SKM-1 treated with dmso at 0.1 percent for 144 hours (cell line): Measurements from ENCODE around the gene SLC7A6OS.

Experiments
- DNase-seq: peaks from one replicate; lab custom pipeline; 2025; ENCODE audit not compliant: unreplicated experiment; lab: John Stamatoyannopoulos, UW

Gene SLC7A6OS

DNA sequence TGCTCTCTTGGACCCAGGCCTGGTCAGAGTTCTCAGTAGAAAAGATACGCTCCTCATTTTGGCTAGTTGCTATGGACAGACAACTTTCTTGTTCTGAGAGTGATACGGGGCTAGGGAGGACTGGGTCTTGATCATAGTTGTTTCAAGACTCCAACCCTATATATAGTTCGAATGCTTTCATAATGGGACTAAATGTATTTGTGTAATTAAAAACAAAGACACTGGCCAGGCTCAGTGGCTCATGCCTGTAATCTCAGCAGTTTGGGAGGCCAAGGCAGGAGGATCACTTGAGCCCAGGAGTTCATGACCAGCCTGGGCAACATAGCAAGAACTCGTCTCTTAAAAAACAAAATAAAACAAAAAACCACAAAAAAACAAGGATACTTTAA, 28.7 kb downstream of the SLC7A6OS start:
- no peak for DNase-seq

DNA sequence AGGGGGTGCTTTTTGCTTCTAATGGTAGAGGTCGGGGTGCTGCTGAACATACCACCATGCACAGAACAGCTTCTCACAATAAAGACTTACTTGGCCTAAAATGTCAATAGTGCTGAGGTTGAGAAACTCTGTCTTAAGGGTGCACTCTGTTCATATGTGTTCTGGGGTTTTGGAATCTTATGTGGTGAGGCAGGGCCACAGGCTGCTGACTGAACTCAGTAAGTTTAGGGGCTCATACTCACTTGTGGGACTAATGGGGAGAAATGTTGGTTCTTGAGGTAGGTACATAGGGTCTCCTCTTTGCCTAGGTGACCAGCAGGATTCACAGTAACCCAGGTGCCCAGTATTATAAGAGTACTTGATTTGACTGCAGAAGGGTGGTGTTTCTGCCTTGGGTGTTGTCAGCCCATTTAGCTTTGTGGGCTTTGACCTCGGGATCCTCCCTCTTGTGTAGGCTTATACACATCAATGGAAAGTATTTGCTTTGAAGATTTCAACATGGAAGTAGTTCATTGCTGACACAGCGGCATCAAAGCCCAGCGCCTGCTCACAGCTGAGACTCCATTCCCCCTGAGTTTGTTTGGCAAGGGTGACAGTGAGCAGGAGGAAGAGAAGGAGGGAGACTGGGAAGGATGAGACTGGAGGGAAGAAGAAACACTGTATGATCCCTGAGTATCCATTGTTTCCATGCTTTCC, 29.2 kb downstream of the SLC7A6OS start:
- no peak for DNase-seq

DNA sequence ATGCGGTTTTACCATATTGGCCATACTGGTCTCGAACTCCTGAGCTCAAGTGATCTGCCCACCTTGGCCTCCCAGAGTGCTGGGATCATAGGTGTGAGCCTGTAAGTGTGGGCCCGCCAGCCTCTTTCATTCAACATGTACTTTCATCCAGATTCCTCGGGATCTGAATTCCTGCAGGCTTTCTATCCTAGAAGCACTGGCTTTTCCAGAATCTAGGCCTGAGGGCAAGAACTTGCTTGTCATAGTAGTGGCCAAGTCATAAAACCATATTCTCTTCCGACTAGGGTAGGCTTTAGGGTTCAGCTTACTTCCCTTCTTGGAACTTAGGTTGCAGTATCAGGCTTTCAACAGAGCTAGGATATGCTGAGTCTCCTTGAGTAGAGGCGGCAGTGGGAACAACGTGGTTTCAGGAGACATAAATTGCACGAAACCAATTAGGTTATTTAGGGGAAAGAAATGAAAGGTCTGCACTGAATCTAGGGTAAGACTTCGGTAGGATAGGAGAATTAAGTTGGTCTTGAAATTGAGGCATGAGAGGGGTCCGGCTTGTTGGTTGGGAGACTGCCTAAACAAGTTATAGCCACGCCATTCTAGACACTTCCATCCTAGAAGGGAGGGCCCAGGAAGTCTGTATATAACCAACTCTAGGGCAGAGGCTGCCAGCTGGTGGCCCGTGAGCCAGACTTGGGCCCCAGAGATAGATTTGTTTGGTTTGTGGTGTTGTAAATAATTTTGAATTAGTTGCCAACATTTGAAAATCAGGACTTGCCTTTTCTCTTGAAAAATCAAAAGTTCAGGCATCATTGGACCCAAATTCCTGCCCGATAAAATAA, 30.8 kb downstream of the SLC7A6OS start:
- no peak for DNase-seq

DNA sequence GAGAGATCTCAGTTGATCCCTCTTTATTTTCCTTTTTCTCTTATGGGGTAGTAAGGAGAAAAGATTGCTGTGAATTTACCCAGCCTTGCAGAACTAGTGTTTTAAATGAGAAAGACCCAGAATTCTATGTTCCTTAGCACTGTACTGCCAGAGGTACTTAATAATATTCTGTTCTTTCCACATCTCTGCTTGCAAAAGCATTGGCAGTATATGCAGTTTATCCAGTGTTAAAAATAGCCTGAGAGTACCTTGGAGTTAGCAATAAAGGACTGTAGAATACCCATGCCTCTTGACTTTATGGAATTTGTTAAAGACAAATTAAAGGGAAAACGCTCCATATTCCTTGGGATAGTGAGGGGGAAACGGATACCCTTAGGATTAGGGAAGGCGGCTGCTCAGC, 34.5 kb downstream of the SLC7A6OS start:
- no peak for DNase-seq

DNA sequence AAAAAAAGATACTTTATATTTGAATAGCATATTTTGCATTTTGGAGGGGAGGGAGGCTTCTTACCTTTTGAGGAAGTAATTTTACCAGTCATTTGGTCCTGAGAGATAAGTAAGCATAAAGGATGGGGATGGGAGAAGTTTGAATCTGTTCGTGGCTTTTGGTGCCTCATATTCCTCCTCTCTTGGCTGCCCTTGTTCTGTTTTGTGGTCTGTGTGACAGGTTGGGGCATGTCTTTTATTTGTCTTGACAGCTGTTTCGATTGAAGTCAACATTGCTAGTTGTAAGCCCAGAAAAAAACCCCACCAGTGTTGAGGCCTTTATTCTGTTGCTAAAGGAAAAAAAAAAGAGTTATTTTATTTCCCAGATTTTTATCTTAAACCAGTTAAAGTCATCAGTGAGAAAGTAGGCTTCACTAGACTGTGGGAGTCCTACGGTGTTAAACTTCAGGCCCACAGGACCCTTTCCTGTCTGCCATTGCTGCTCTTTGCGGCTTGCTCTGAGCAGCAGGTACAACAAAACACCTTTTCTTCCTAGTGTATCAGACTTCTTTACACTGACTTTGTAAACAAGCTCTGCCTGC, 35.0 kb downstream of the SLC7A6OS start:
- DNase-seq = peak; percentile 58

DNA sequence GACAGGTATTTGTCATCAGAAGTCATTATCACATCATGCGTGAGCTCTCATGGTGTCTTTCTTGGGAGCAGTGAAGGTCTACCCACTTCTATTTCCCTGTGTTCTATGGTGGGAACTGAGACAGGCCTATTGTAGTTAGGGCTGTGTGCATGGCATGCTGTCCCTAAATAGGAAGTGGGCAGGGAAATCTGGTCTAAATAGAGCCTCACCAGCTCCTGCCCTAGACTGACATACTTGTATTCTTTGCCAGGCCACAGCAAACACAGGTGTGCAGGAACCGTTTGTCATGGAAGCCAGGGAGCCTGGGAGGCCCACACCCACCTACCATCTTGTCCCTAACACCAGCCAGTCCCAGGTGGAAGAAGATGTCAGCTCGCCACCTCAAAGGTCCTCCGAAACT, 36.3 kb downstream of the SLC7A6OS start:
- DNase-seq = no peak

DNA sequence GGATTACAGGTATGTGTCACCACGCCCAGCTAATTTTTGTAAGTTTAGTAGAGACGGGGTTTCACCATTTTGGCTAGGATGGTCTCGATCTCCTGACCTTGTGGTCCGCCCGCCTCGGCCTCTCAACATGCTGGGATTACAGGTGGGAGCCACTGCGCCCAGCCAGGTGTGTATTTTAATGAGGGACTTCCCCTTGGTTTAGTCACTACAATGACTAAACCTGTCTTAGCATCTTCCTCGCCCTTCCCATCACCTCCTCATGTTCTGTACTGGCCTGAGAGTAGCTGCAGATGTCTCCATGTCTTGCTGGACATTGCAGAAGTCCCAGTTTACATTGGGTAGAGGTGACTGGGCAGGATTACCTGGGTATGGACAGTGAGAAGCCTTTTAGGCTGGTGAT, 36.9 kb downstream of the SLC7A6OS start:
- no peak for DNase-seq

DNA sequence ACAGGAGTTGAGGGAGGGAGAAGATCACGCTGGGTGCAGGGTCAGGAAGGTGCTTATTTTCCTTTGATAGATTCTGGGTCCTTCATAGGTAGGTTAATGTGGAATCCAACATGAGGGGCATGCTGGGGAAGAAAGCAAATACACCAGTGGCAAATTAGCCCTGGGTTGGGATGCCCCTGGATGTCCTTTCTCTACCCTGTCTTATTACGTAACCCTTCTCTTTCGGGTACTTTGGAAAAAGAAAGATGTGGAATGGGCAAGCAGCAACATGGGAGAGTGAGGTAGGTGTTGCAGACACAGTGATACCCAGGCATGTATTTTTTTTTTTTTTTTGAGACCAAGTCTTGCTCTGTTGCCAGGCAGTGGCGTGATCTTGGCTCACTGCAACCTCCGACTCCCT, 37.3 kb downstream of the SLC7A6OS start:
- DNase-seq = no peak

DNA sequence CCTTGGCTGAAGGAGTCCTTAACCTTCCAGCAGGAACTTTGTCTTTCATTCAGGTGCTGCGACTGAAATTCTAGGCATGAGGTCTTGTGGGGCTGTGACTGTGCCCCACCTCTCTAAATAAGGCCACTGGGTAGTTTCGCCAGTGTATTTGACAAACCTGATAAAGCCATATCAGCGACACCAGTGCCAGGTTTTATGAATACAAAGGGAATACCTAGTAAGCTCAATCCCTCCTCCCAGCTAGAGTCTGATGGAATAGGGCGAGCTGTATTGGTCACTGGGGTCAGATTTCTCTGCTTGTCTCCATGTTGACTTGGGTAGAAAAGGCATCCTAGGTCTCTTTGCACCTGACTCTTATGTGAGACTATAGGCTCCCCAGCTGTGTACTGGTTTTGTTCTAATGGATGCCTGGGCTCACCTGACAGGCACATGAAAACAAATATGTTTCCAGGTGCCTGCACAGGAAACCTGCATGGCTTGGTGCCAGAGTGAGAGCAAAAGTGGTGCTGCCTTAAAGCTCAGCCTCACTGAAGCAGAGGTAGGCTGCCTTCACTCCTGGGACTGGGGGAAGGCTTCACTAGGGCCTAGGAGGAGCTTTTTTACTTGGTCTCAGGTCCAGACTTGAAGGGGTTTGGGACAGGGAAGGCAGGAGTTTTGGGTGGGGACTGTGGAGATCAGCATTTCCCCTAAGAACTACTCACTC, 38.1 kb downstream of the SLC7A6OS start:
- no peak for DNase-seq

DNA sequence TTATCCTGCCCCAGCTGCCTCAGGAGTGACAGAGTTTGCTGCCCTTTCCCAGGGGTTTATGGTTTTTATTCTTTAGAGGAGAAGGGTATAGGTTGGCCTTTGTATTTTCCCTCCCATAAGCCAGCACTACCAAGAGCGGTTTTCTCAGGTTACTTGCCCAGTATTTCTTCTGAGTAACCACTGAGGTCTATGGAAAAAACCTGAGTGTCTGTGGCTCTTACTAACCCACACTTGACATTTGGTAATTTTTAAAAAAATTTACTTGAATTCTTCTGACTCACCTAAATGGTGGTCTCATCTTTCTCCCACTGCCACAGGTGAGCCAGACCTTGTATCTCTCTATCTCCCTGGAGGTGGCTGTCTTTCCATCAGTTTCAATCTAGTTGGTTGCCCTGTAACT, 40.4 kb downstream of the SLC7A6OS start:
- no peak for DNase-seq

DNA sequence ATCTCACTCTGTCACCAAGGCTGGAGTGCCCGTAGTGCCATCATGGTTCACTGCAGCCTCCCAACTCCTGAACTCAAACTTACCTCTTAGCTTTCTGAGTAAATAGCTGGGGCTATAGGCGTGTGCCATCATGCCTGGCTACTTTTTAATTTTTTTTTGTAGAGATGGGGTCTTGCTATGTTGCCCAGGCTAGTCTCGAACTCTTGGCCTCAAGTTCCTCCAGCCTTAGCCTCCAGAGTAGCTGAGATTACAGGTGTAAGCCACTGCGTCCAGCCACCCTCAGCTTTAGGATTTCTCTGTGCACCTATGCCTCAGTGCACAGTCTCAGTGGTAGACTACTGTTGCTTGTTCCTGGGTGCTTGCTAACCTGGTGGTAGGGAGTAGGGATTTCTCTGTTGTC, 41.0 kb downstream of the SLC7A6OS start:
- DNase-seq = no peak

DNA sequence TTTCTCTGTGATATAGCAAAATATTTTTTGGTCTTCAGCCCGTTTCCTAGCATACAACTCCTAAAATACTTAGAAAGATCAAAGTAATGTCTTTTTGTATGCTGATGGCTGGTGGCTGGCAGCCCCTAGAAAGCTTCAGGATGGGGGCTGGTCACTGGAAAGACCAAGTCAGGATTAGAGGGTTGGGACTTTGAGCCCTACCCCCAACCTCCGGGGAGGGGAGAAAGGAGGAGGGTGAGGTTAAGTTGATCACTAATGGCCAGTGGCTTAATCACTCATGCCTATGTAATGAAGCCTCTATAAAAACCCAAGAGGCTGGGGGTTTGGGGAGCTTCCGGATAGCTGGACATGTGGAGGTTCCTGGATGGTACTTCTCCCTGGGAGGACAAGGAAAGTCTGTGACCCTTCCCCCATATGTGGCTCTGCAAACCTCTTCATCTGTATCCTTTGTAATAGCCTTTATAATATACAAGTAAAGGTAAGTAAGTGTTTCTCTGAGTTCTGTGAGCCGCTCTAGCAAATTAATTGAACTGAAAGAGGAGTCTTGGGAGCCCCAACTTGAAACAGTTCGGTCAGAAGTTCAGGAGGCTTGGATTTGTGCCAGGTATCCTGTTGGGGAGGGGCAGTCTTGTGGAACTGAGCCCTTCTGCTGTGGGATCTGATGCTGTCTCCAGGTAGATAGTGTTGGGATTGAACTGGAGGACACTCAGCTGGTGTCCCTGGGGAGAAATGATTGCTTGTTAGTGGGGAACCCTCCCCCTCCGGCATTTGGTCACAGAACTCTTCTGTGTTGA, 42.9 kb downstream of the SLC7A6OS start:
- no peak for DNase-seq

DNA sequence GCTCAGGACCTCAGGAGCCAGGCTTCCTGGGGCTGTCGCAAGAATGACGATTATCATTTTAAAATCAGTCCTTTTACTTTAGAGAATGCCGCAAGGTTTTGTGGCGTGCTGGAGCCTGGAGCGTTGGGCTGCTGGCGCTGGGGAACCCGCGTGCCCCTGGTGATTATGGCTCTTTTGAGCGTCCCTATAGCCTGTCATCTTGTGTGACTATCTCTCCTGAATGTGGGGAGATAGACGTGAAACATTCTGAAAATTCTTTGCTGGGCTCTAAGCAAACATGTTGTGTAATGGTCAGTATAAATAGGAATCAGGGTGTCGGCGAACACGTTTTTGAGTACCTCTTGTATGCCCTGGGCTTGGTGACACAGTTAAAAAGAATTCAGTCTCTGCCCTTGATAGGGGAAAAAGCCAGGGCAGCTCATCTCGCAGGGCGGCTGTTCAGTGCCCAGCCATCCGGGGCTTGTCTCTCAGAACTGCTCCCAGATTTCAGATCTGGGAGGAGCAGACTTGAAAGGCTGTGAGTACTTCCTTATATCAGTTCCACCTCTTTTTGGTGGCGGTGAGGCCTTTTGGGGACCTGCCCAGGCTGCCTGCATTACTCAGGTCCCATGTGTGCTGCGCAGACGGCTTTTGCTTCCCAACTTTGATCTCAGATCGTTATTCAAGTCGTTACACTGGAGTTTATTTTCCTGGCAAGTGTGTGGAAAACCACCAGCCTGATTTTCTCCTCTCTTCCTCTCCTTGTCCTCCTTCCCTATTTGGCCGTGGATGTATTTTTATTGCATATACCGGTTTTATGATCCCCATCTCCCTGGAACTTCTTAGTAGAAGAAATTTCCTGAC, 45.4 kb downstream of the SLC7A6OS start:
- peak; percentile 77 for DNase-seq

DNA sequence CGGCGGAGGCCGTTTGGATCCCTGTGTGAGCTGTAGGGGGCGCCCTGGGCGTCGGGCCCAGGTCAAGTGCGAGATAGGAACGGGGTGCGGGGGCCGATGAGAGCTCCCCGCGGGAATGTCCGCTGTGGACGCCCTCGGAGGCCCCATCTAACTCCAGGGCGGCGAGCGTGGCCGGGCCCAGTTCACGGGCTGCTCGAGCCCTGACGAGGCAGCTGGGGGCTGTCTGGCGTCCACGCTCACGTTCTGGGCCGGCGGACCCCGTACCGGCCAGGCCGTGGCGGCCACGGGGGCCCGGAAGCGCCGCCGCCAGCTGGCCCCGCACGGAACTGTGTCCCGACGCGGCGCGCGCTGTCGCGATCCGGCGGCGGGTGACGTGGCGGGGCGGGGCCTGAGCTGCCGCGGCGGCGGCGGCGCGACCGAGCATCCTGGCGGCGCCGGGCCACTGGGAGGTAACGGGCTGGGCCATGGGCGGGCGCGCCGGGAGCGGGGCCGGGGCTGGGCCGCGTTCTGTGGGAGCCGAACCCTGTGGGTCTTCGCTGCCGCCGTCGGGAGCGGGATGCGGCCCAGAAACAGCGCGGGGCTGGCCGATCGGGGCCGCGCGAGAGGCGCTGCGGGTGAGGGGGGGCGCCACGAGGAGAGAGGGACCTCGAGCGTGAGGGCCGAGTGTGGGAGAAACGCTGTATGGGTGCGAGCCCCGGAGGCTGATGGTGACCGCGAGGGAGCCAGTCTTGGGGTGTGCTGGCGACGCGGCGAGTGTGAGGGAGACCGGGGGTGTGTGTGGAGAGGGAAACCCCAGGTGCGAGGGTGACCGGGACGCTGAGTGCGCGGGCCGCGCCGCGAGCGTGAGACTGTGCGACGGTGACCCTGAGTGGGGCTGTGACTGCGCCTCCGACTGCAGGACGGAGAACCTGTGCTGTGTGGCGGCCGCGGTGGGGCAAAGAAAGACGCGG, 46.3 kb downstream of the SLC7A6OS start, which contains the start of gene SLC7A6:
Gene SLC7A6 (plus strand): TSS at position 399 of the 950 bp plus-strand sequence. CDS start 10,201 bp downstream, outside the sequence.
- DNase-seq = peak; percentile 69

DNA sequence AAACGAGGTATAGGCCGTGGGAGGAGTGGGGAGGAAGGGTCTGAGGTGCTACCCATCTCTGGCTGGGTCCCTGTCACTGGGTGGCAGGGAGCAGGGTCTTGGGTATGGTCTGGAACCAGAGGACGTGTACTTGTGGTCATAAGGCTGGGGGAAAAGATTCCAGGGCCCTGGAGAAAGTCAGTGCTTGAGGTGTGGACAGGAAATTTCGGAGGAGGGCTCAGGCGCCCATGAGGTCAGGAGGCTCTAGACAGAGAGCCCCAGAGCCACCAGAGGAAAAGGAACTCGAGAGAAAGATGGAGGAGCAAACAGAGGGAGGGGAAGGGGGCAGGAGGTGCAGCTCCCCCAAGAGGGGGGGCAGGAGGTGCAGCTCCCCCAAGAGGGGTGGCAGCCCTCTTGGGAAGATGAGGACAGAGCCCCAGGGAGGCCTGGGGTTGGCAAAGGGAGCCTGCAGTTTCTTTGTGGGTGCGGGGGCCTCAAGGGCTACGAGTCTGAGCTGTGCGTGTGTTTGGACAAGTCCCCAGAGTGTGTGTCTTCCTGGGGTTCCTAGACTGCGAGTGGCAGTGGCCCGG, 47.1 kb downstream of the SLC7A6OS start:
- DNase-seq = no peak

DNA sequence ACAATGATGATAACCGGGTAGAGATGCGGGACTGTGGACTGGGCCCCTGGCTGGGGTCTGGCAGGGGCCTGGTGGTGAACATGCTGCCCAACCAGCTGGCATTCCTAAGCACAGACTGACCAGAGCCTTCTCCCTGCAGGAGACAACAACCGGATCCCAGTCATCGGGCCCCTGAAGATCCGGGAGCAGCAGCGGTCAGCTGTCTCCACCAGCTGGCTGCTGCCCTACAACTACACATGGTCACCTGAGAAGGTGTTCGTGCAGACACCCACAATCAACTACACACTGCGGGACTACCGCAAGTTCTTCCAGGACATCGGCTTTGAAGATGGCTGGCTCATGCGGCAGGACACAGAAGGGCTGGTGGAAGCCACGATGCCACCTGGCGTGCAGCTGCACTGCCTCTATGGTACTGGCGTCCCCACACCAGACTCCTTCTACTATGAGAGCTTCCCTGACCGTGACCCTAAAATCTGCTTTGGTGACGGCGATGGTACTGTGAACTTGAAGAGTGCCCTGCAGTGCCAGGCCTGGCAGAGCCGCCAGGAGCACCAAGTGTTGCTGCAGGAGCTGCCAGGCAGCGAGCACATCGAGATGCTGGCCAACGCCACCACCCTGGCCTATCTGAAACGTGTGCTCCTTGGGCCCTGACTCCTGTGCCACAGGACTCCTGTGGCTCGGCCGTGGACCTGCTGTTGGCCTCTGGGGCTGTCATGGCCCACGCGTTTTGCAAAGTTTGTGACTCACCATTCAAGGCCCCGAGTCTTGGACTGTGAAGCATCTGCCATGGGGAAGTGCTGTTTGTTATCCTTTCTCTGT, 51.5 kb downstream of the SLC7A6OS start:
- no peak for DNase-seq
